Dedifferentiated amniotic fluid mesenchymal stem cell (primary cell): ENCODE data around the gene PRDM2.

ENCODE experiments used
- DNase-seq: peaks from one replicate; pipeline ENCODE4 v3.0.0-alpha.2; 2016; ENCODE audit errors: extremely low spot score

Gene PRDM2

DNA sequence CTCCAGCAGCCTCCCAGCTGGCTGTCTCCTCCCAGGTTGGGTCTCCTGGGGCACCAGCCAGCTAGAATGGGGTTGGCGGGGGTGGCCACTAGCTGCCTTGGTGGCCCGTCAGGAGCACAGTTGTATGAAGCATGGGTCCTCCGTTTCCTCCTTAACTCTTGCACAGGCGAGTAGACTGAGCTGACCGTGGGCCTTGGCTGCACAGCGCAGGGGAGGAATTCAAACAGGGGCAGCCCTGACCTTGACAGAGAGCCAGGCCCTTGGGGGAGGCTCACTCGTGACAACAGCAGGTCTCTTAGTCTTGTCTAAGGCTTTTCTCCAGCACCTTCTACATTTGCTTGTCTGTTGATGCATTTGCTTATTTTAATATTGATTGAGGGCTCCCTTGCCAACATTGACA, 114.1 kb downstream of the PRDM2 start:
- DNase-seq, result no peak

DNA sequence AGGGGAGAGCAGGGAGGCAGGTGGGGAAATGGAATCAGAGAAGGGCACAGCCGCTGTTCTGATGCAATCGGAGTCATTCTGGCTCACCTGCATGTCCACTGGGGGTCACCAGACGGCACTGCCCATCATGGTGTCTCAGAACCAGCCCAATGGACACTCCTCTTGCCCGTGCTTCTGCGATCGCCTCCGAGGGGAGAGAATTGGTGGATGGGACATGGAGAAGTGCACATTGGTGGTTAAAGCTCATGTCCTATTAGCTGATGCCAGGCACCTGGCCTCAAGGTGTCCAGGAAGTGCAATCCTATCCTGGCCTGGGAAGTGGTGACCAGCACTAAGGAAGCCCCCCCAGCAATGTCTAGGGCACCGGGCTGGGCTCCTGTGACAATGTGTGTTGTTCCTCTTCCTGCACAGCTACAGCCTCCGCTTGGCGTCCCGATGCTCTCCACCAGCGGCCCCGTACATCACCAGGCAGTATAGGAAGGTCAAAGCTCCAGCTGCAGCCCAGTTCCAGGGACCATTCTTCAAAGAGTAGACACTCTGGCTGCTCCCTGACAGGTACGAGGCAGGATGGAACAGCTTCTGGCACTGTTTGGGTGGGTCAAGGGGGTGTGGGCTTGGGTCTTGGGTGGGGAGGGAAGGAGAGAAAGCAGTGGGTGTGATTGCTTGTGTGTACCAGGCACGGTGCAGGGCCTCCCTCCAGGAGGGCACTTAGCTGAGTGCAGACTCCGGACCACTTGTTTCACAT, 116.2 kb downstream of the PRDM2 start:
- no peak for DNase-seq

DNA sequence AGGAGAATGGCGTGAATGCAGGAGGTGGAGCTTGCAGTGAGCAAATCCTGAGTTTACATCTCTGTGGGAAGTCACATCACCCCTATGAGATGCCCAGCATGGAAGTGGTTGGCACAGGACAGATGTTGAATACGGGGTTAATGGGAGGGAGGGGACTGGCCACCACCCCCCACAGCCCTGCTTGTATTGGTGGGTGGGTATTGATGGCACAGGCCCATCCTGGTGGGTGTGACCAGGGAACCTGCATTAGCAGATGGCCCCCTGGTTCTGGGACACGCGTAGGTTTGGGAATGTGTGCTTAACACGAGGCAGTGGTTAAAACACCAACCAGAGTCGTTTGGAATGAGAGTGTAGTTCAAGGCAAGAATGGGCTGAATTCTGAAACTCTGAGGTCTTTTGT, 117.9 kb downstream of the PRDM2 start:
- DNase-seq, result no peak

DNA sequence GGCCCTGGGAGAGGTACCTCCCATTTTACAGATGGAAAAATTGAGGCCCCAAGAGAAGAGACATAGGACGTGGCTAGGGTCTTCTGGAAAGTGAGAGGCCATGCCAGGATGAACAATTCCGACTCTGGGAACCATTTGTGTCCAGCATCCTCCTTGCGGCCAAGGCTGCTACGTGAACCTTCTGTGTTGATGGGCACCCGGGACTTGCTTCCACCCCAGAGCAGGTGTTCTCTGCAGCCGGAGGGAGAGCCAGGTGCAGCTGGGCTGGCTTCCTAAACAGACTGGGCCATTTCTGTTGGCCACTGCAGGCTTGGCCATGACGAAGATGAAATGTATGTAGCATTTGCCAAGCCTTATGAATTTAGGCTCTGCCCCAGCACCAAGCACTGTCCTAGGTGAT, 118.9 kb downstream of the PRDM2 start:
- DNase-seq, result no peak

DNA sequence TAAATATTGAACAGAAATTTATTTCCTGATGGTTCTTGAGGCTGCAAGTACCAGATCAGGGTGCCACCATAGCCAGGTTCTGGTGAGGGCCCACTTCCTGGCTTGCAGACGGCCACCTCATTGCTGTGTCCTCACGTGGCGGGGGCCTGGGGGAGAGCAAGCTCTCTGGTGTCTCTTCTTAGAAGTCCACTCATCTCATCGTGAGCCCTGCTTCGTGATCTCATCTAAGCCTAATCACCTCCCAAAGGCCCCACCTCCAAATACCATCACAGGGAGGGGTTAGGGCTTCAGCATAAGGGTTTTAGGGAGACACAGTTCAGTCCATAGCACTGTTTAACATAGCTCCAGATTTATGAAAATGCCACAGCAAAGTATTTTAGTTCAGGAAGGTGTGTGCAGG, 119.7 kb downstream of the PRDM2 start:
- no peak for DNase-seq

DNA sequence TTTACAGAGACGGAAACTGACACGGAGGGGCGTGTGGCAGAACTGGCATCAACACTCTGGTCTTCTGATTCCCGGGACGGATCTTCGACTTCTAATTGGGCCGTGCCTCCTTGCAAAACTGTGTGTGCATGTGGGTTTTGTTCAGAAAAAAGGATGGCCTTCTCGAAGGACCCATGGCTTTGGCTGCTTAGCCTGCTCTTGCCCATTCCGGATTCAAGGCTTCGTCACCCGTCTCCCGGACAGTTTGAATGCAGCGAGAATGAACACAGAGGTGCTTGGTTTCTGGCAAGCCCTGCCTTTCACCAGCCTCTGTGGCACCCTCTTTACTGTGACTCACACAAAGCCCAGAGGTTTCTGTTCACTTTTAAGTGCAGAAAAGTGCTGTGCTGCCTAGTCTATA, 120.1 kb downstream of the PRDM2 start:
- DNase-seq, result no peak

DNA sequence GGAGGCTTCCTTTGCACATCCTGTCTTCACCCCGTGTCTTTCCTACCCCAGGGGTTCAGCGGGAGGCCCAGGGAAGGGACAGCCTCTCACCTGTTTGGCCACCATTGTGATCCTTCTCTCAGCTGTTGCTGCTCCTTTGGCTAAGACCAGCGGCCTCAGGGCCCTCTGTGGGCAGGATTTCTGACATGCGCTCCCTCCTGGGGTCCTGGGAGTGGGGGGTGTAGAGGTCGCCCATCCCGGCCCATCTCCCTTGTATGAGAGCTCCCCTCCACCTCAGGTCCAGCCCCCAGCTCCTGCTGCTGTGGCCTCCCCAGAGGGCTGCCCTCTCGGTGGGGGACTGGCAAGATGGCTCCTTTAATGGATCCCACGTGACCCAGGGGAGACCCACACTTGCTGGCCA, 120.5 kb downstream of the PRDM2 start:
- DNase-seq, result no peak

DNA sequence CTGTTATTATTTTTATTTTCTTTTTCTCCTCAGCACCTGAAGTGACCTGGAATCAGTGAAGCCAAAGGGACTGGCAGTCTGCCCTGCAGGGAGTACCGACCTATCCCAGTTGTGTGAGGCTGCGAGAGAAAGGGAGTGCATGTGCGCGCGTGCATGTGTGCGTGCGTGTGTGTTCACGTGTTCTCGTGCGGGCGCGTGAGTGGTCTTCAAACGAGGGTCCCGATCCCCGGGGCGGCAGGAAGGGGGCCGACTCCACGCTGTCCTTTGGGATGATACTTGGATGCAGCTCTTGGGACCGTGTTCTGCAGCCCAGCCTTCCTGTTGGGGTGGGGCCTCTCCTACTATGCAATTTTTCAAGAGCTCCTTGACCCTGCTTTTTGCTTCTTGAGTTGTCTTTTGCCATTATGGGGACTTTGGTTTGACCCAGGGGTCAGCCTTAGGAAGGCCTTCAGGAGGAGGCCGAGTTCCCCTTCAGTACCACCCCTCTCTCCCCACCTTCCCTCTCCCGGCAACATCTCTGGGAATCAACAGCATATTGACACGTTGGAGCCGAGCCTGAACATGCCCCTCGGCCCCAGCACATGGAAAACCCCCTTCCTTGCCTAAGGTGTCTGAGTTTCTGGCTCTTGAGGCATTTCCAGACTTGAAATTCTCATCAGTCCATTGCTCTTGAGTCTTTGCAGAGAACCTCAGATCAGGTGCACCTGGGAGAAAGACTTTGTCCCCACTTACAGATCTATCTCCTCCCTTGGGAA, 123.3 kb downstream of the PRDM2 start:
- no peak for DNase-seq

DNA sequence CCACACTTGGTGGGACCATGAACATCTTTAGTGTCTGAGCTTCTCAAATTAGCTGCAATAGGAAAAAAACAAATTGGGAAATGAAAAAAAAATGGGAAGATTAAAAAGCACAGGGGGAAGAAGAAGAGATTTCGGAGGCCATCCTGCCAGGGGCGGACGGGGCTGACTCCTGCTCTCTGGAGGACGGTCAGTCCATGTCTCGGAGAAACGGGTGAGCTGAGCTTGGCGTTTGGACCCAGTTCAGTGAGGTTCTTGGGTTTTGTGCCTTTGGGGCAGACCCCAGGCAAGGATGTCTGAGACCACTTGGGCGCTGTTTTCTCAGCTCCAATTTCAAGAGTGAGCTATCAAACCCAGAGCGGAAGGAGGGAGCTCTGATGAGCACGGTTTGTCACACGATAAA, 123.9 kb downstream of the PRDM2 start:
- no peak for DNase-seq

DNA sequence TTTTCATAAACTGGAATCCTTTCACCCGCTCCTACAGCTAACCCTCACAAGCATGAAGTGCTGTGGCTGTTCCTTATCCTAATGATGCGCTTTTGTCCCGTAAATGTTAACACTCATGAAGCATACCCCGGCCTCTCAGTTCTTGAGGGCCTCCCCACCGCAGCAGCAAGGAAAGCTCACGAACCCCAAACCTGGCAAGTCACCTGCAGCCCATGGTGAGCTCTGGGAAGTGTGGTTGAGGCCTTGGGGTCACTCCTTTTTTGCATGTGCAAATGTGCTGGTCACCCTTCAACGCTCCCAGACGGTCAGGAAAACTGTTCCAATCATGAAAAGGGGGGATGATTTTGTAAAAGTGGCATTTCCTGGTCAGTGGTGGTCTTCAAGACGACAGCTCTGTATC, 124.6 kb downstream of the PRDM2 start:
- no peak for DNase-seq

DNA sequence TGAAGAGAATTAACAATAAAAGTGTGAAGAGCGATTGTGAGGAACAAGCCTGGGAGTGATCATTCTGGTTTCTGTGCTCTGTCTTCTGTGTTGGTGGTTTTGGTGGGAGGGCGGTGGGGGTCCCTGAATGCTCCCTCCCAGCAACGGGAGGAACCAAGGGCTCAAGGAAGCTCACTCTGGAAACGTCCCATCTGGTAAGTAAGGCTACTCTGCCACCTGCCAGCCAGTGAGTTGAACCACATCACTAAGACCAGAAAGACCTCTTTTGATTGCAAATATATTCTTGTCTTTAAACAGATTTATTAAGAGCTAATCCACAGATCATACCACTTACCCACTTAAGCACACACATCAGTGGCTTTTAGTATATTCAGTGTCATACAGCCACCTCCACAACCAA, 125.0 kb downstream of the PRDM2 start:
- no peak for DNase-seq

DNA sequence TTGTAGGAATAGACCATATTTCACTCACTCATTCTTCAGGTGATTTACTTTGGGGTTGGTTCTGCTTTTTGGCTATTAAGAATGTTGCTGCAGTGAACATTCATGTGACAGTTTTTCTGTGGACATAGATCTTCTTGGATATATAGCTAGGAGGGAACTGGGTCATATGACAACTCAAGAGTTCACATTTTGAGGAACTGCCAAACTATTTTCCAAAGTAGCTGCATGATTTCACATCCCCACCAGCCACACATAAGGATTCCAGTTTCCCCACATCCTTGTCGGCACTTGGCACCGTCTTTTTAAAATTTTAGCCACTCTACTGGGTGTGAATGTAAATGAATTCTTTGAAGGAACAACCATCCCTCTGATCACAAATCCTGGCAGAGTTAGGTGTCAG, 126.0 kb downstream of the PRDM2 start:
- no peak for DNase-seq

DNA sequence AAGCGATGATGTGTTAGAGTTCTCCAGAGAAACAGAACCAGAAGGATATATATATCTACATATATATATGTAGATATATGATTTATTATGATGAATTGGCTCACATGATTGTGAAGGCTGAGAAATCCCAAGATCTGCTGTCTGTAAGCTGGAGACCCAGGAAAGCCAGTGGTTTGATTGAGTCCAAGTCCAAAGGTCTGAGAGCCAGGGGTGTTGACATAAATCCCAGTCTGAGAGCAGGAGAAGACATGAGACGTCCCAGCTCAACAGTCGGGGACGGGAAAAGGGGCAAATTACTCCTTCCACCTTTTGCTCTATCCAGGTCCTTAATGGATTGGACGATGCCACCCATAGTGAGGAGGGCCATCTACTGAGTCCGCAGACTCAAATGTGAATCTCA, 126.6 kb downstream of the PRDM2 start:
- no peak for DNase-seq

DNA sequence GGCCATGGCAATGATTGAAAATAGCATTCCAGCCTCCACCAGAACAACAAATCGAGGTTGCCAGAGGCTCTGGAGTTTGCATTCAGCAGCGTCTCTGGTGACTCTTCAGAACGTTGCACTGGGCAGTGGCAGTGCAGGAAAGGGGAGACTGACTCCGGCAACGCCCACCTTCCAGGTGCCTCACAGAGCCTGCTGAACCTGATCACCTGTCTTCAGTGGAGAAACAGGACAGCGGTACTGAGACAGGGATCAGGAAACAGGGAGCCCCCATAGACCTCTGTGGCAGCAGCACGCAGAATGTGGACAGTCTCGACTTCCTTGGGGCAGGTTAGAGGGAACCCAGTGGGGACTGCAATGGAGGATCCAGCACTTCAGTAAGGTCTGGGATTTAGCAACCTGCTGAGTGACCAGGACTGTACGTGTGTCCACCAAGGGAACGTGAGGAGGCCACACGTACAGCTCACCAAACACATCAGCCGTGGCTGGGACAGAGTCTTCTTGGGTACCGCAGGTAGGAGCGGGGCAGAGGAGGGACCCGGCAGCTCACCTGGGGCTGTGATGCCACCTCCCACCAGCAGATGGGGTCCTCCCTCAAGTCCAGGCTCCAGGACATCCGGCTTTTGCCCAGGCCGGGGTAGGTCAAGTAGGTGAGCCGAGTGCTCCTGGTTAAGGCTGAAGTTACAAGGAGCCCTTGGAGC, 128.6 kb downstream of the PRDM2 start:
- no peak for DNase-seq

DNA sequence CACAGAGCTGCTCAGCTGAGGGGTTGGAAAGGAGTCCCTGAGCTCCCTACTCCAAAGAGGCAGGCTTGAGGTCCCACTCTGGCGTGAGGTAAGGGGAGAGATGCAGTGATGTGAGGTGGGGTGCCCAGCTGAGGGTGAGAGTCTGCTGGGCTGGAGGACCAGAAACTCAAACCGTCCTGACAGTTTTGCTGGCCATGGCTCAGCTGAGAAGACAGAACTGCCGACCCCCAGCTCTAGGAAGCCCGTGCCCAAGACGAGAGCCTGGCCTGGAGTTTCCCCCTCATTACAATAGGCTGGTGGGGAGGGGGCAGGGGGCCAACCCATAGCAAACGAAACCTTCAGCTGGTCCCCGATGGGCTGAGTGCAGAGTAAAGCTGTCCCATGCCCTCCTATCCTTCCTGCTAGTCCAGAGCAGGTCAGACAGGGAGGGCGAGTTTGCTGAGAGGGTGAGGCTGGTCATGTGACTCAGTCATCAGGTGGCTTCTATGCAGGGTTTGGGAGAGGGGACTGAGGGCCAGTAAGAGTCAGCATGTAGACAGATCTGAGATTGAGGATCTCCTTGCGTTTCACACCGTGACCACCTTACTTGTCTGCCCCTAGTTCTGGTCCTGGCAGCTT, 129.3 kb downstream of the PRDM2 start:
- DNase-seq, result no peak

DNA sequence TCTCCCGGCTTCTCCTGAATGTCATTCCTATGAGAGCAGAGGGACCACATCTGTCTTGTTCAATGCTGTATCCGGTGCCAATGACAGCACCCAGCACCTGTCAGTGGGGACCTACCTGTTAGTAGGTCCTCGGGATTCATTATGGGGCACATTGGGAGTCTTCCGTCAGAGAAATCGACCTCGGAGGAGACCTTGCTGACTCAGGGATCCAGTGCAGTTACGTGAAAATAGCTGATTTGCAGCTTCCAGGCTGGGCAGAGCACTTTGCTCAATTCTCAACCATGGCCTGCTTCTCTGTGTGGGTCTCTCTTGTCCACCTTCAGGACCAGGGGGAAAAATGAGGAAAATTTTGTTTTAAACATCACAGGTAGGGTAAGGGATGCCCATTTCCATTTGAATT, 130.2 kb downstream of the PRDM2 start:
- no peak for DNase-seq

DNA sequence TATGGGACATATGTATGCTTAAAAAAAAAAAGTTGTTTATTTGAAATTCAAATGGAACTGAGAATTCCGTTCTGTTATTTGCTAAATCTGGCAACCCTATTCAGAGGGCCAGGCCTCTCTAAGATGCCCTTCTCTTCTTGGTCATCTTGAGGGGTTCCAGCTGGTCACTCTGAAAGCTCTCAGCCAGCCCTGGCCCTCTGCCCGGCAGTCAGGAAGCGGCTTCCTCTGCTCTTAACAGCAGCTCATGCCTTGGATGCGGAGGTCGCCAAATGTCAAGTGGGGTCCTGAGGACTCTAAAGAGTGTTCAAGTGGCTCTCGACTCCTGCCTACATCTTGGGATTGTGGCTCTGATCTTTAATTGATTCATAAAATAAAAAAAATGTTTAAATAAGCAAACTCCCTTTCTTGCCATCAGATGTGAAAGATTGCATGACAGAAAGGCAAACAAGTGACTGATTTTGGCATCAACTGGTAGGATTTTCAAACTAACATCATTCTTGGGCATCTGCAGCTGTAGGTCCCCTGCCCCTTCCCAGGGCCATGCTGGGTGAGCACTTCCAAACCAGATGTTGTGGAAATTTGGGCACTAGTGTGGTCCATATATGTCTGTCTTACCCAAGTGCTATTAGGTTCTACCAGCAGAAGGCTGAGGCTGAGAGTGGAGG, 130.8 kb downstream of the PRDM2 start:
- DNase-seq, result no peak

DNA sequence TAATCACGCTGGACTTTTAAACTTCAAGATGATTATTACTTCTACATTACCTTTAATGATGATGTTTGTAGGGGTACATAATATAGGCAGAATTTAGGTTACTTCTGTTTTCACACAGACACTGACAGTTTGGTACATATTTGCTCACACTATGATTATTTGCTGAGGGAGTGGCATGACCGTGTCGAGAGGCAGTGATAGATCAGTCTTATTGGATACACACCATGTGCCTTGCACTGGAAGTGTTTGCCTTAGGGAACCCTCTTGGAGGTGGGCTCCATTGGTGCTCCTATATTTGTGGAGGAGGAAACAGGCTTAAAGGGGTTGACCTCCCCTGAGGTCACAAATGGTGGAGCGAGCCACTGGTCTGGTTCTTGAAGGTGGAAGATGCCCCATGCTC, 132.1 kb downstream of the PRDM2 start:
- DNase-seq, result no peak

DNA sequence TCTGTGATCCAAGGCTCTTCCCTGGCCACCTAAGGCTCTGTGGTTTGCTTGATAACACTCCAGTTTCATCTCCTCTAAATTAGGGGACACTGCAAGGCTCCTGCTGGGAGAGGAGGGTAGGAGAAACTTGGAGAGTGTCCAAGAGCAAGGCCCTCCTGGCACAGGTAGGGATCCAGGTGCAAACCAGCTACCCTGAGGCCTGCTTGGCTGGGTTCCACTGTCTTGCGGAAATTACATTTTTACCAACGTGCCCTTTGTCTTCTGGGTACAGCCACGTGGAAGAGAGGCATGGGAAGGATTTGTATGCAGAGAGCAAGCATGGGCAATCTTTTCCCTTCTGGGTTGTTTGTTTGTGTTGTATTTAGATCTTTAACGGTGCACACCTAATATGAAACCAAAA, 132.5 kb downstream of the PRDM2 start:
- DNase-seq, result no peak

DNA sequence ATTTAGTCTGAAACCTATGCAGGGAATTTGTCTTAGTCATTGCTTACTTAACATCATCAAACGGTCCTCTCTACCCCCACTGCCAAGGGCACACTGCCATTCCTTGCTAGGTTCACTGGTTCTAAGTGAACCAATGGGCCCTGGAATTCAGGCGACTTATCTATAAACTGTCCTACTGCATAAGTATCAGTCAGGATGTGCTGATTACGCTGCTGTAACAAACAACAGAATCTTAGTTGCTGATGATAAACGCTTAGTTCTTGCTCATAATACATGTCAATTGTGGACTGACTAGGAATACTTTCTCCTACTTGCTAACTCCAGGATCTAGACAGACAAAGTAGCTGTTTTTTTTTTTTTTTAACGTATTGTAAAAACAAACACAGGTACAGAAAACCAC, 136.1 kb downstream of the PRDM2 start:
- DNase-seq, result no peak

DNA sequence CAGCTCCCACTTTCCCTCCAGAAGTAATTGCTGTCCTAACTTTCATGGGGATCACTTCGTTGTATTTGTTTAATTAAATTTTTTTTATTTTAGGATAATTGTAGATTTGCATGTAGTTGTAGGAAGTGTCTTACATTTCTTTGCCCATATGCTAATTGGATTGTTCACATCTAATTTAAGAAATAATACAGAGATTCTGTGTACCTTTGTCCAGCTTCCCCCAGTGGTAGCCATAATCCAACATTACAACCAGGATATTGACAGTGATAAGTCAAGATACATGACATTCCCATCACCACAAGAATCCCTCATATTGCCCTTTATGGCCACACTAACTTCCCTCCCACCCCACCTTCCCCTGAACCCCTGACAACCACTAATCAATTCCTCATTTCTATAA, 136.6 kb downstream of the PRDM2 start:
- no peak for DNase-seq

DNA sequence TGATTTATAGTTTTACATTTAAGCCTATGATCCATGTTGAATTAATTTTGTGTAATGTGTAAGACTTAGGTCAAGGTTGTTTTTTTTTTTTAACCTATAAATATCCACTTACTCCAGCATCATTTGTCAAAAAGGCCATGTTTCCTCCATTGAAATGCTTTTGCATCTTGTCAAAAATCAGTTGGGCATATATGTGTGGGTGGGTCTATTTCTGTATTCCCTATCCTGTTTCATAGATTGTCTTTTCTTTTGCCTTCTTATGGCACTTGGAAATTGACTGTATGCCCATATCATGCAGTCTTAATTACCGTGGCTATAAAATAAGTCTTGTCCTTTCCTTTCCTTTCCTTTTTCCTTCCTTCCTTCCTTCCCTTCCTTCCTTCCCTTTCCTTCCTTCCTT, 138.2 kb downstream of the PRDM2 start:
- DNase-seq, result no peak
